GM12878 (cell line): ENCODE measurements around the gene GPR68. TPM values are rescaled to one million over a fixed set of nuclear protein-coding genes. Genes with fewer than 3 reads are reported as not detected.

Experiments
- ATAC-seq: fragments of 200-7000 bp; cut with Tn5 transposase; 3 replicates; pipeline ENCODE4 v1.9.1; 2020; ENCODE audit warnings: mild to moderate bottlenecking, moderate library complexity
- BruUV-seq: library from RNA; stranded (reverse); fragments of 400-500 nt; replicated peaks from 2 replicates; lab custom pipeline; 2021; lab: Mats Ljungman, UMichigan
- CTCF ChIA-PET: fragments of 300-600 bp; sonication (Branson Sonifier 250); formaldehyde crosslinking; extraction: SDS; loops from one replicate; lab custom pipeline; 2021; ENCODE audit warnings: inconsistent platforms; lab: Yijun Ruan, JAX
- POLR2A ChIA-PET: fragments of 350-600 bp; formaldehyde crosslinking; extraction: SDS; loops from one replicate; lab custom pipeline; 2021; ENCODE audit warnings: inconsistent platforms; lab: Charles Lee
- RAD21 ChIA-PET: fragments of 300-600 bp; sonication (Branson Sonifier 250); formaldehyde crosslinking; loops from one replicate; lab custom pipeline; 2023; ENCODE audit warnings: antibody characterized with exemption; ENCODE audit not compliant: unreplicated experiment; lab: Charles Lee
- SMC1A ChIA-PET: fragments of 300-600 bp; sonication (Branson Sonifier 250); formaldehyde crosslinking; loops from one replicate; lab custom pipeline; 2023; ENCODE audit not compliant: unreplicated experiment, uncharacterized antibody; lab: Charles Lee
- DNase-seq: peaks from one replicate; pipeline ENCODE4 v3.0.0-alpha.2; 2011; ENCODE audit warnings: low read depth, low spot score
- FAIRE-seq: peaks from 3 replicates; lab custom pipeline; 2011; peaks lifted over from hg19 to GRCh38; lab: Jason Lieb, UNC
- H2AFZ ChIP-seq: 2 replicates; pipeline ENCODE4 v1.6.0; 2011; ENCODE audit warnings: low read depth, low read length, control low read depth; ENCODE audit not compliant: control insufficient read depth
- H3K27ac ChIP-seq: 2 replicates; pipeline ENCODE4 v1.5.1; 2011; ENCODE audit warnings: control low read depth; ENCODE audit not compliant: control insufficient read depth, insufficient read depth
- H3K27me3 ChIP-seq, 2 experiments: replicated peaks in 1 of 2; 2 replicates each; pipeline versions ENCODE4 v1.6.0 to v1.6.1; 2011; ENCODE audit warnings: low read length in 1 of 2; ENCODE audit not compliant: control insufficient read depth in 2 of 2, insufficient read depth in 2 of 2
- H3K36me3 ChIP-seq, 2 experiments: 2 replicates each; pipeline ENCODE4 v1.5.1; 2011; ENCODE audit warnings: low read length in 1 of 2; ENCODE audit not compliant: control insufficient read depth in 2 of 2, insufficient read depth in 2 of 2
- H3K4me1 ChIP-seq: 2 replicates; pipeline ENCODE4 v1.6.1; 2011; ENCODE audit warnings: mild to moderate bottlenecking, low read length, moderate library complexity, mixed read lengths; ENCODE audit not compliant: control insufficient read depth, insufficient read depth
- H3K4me2 ChIP-seq: 2 replicates; pipeline ENCODE4 v1.6.0; 2011; ENCODE audit warnings: control low read depth; ENCODE audit not compliant: control insufficient read depth, insufficient read depth
- H3K4me3 ChIP-seq: fragments of 200-600 bp; sonication (generic); 2 replicates; pipeline ENCODE4 v1.5.1; 2016
- H3K79me2 ChIP-seq: 2 replicates; pipeline ENCODE4 v1.6.0; 2011; ENCODE audit warnings: low read length; ENCODE audit not compliant: control insufficient read depth, insufficient read depth
- H3K9ac ChIP-seq: 2 replicates; pipeline ENCODE4 v1.8.0; 2011; ENCODE audit warnings: low read length, control low read depth, mixed read lengths; ENCODE audit not compliant: control insufficient read depth, insufficient read depth
- H3K9me3 ChIP-seq: replicated peaks from 3 replicates; pipeline ENCODE4 v1.5.1; 2011; ENCODE audit warnings: mild to moderate bottlenecking, low read length; ENCODE audit not compliant: control insufficient read depth, insufficient read depth
- H4K20me1 ChIP-seq: 2 replicates; pipeline ENCODE4 v1.6.0; 2011; ENCODE audit not compliant: control insufficient read depth, insufficient read depth
- BCL3 ChIP-seq: IDR thresholded peaks from 2 replicates; pipeline ENCODE4 v1.6.1; 2011; ENCODE audit warnings: borderline replicate concordance, low read depth, mild to moderate bottlenecking, moderate library complexity, low read length; ENCODE audit not compliant: insufficient read depth, poor library complexity, severe bottlenecking
- ETV6 ChIP-seq, 2 experiments: fragments of 450-650 bp in 1 of 2; IDR thresholded peaks in 1 of 2; conservative IDR thresholded peaks in 1 of 2; 2 replicates each; pipeline ENCODE4 v1.6.1; 2014; ENCODE audit warnings: antibody characterized with exemption in 1 of 2, borderline replicate concordance in 1 of 2, low read depth in 1 of 2, mild to moderate bottlenecking in 1 of 2, moderate library complexity in 1 of 2
- HDAC6 ChIP-seq: fragments of 200-600 bp; sonication (generic); IDR thresholded peaks from one replicate; pipeline ENCODE4 v1.8.0; 2017; ENCODE audit warnings: antibody characterized with exemption; ENCODE audit not compliant: unreplicated experiment
- POU2F2 ChIP-seq: IDR thresholded peaks from 3 replicates; pipeline ENCODE4 v1.6.1; 2011; ENCODE audit warnings: low read depth, mild to moderate bottlenecking, low read length, borderline replicate concordance
- RBBP5 ChIP-seq: fragments of 200-600 bp; sonication (generic); conservative IDR thresholded peaks from 2 replicates; pipeline ENCODE4 v1.6.1; 2016
- RELA ChIP-seq: fragments of 450-650 bp; IDR thresholded peaks from 2 replicates; pipeline ENCODE4 v1.8.0; 2014; ENCODE audit warnings: borderline replicate concordance; ENCODE audit not compliant: partially characterized antibody
- SIN3A ChIP-seq: IDR thresholded peaks from 2 replicates; pipeline ENCODE4 v1.6.1; 2012; ENCODE audit warnings: low read depth, low read length, improper control_type of control experiment
- SMAD5 ChIP-seq: IDR thresholded peaks from 2 replicates; pipeline ENCODE4 v1.6.1; 2016; ENCODE audit warnings: antibody characterized with exemption, low read depth
- TCF12 ChIP-seq: IDR thresholded peaks from 2 replicates; pipeline ENCODE4 v1.6.1; 2011; ENCODE audit warnings: low read depth, mild to moderate bottlenecking, low read length
- TCF3 ChIP-seq: IDR thresholded peaks from 2 replicates; pipeline ENCODE4 v1.6.1; 2012; ENCODE audit warnings: low read depth, mild to moderate bottlenecking, low read length, borderline replicate concordance; ENCODE audit not compliant: insufficient read depth
- ZBTB33 ChIP-seq: fragments of 450-650 bp; IDR thresholded peaks from 2 replicates; pipeline ENCODE4 v1.6.1; 2017; ENCODE audit warnings: mild to moderate bottlenecking
- WGBS: methylation state at CpG from one replicate; pipeline ENCODE4 v1.1.6; 2016; ENCODE audit warnings: low lambda C conversion rate; ENCODE audit not compliant: insufficient replicate concordance, insufficient coverage; ENCODE audit errors: missing lambda C conversion rate; 5-methylcytosine and 5-hydroxymethylcytosine counted together
- in situ Hi-C: fragments of 300-500 bp; cut with MboI; formaldehyde crosslinking; loops from 9 replicates; pipeline ENCODE4 v1.14.3; 2018; ENCODE audit warnings: mixed read lengths
- intact Hi-C: fragments of 100-400 bp; cut with micrococcal nuclease; formaldehyde crosslinking; loops from one replicate; pipeline ENCODE4 v1.14.2; 2022; ENCODE audit not compliant: unreplicated experiment
- polyA plus RNA-seq, 11 experiments: library from polyadenylated mRNA; depleted of rRNA in 4 of 11; unstranded in 6 of 11; stranded (reverse) in 5 of 11; fragments of >200 nt; fragmentation: Nextera tagmentation in 4 of 11; fragmentation: Illumina TruSeq in 1 of 11; extraction: Ambion mirVana in 4 of 11; extraction: Trizol in 1 of 11; gene quantifications; 1 replicate in 1 of 11; 2 replicates in 10 of 11; pipeline versions ENCODE4 v1.2.1 to v1.2.3, GENCODE V29; 2011 to 2016; ENCODE audit warnings: inconsistent platforms in 2 of 11, missing spikeins in 2 of 11, low read depth in 1 of 11
- total RNA-seq, 4 experiments: library from RNA; depleted of rRNA in 3 of 4; stranded (reverse); fragments of >200 nt in 3 of 4; fragmentation: Illumina TruSeq in 1 of 4; extraction: Trizol in 1 of 4; gene quantifications; 2 replicates each; pipeline versions ENCODE4 v1.2.1 to v1.2.3, GENCODE V29; 2013 to 2021

GPR68 gene
- total and polyA plus RNA-seq, 10 of the 15 experiments (the other 5 are each of a cell fraction or from before 2014, with no cell fraction given): 0.06 to 3.4 (median 1.8) TPM

- Histone ChIP-seq H3K9ac (no peak overlapping the region), H3K36me3 (peaks cover 13 to 16% of the 10 kb centered on the region in 2 experiments; a peak in 3 of 4 replicates), H2AFZ (no peak overlapping the region), H3K4me1 (no peaks in the 10 kb centered on the region; the same call in 1 of the 2 replicates), H4K20me1 (no peaks in the 10 kb centered on the region), H3K27ac (no peak overlapping the region), H3K4me2 (no peak overlapping the region), H3K9me3 (no peaks in the 10 kb centered on the region), H3K79me2 (no peaks in the 10 kb centered on the region), H3K4me3 (no peak overlapping the region), H3K27me3 (no peaks in the 10 kb centered on the region)
- WGBS: 87% methylated on average over 4 of the region's 4 CpGs
- RAD21 ChIA-PET: no interaction called here
- POLR2A ChIA-PET: interaction anchor here (0.7 kb wide), 2 partner anchors 268 to 314 kb away, joined by 3 to 5 read pairs; no protein-coding TSS in a partner anchor
- BruUV-seq: no TSS peak
- ATAC-seq (no peak), FAIRE-seq (no peak), DNase-seq (no peak)
- intact Hi-C loops: no loop called here
- SMC1A ChIA-PET: interaction anchor here (1.1 kb wide), 1 partner anchor 8 kb away, joined by 3 read pairs; no protein-coding TSS in a partner anchor
- in situ Hi-C loops: no loop called here
- CTCF ChIA-PET: interaction anchor here (1.4 kb wide), 1 partner anchor 8 kb away, joined by 6 read pairs; no protein-coding TSS in a partner anchor
- TF ChIP-seq ETV6 (conservative IDR thresholded peaks at IDR 0.05 in 1 of 2, IDR thresholded peaks at IDR 0.05 in 1 of 2; ENCODE audit: borderline replicate concordance in 1 of 2, low read depth in 1 of 2) (no peak), ZBTB33 (no peak), HDAC6 (no peak), SIN3A (no peak), RELA (no peak), TCF12 (no peak), POU2F2 (no peak), SMAD5 (no peak), BCL3 (no peak), TCF3 (no peak), RBBP5 (no peak)
Measured at GRCh38 chr14:91218014-91218413, 26.5 kb downstream of the GPR68 start.
